Measurements from ENCODE around the gene MTAP.
A peak's percentile ranks its signal among the peaks of the same experiment; 100 is the strongest.

The MTAP gene

GRCh38 chr9:21806644-21807043, 4.2 kb downstream of the MTAP start:
- H3K4me3 ChIP-seq (ENCODE audit: low read depth, low read length): no peak overlapping the region
- no peak for TF ChIP-seq CTCF (IDR thresholded peaks at IDR 0.05; ENCODE audit: low read depth, low read length)
- DNase-seq: no peak
- H3K27ac ChIP-seq: no peak overlapping the region
- no peaks in the 10 kb centered on the region for H3K9me3 ChIP-seq (ENCODE audit: severe bottlenecking)
- peaks cover 14% of the 10 kb centered on the region for H3K27me3 ChIP-seq (ENCODE audit: insufficient read depth, low read depth, severe bottlenecking)
- H3K36me3 ChIP-seq: no peaks in the 10 kb centered on the region

GRCh38 chr9:21810388-21810787, 8.0 kb downstream of the MTAP start:
- TF ChIP-seq CTCF (IDR thresholded peaks at IDR 0.05; ENCODE audit: low read depth, low read length): no peak
- Histone ChIP-seq H3K9me3 (ENCODE audit: severe bottlenecking) (no peaks in the 10 kb centered on the region), H3K36me3 (no peaks in the 10 kb centered on the region), H3K27me3 (ENCODE audit: insufficient read depth, low read depth, severe bottlenecking) (peaks cover 5% of the 10 kb centered on the region), H3K4me3 (ENCODE audit: low read depth, low read length) (no peak overlapping the region), H3K27ac (no peak overlapping the region)
- no peak for DNase-seq

GRCh38 chr9:21810881-21811280, 8.4 kb downstream of the MTAP start:
- H3K27ac ChIP-seq: no peak overlapping the region
- H3K9me3 ChIP-seq (ENCODE audit: severe bottlenecking): no peaks in the 10 kb centered on the region
- H3K4me3 ChIP-seq (ENCODE audit: low read depth, low read length): no peak overlapping the region
- no peak for TF ChIP-seq CTCF (IDR thresholded peaks at IDR 0.05; ENCODE audit: low read depth, low read length)
- no peaks in the 10 kb centered on the region for H3K36me3 ChIP-seq
- peaks cover 5% of the 10 kb centered on the region for H3K27me3 ChIP-seq (ENCODE audit: insufficient read depth, low read depth, severe bottlenecking)
- DNase-seq: no peak

GRCh38 chr9:21811914-21812313, 9.5 kb downstream of the MTAP start:
- Histone ChIP-seq H3K9me3 (ENCODE audit: severe bottlenecking) (no peaks in the 10 kb centered on the region), H3K4me3 (ENCODE audit: low read depth, low read length) (no peak overlapping the region), H3K27me3 (ENCODE audit: insufficient read depth, low read depth, severe bottlenecking) (peaks cover 5% of the 10 kb centered on the region), H3K36me3 (no peaks in the 10 kb centered on the region), H3K27ac (no peak overlapping the region)
- no peak for TF ChIP-seq CTCF (IDR thresholded peaks at IDR 0.05; ENCODE audit: low read depth, low read length)
- DNase-seq: no peak

GRCh38 chr9:21812415-21812814, 10.0 kb downstream of the MTAP start:
- Histone ChIP-seq H3K27me3 (ENCODE audit: insufficient read depth, low read depth, severe bottlenecking) (peaks cover 5% of the 10 kb centered on the region), H3K36me3 (no peaks in the 10 kb centered on the region), H3K4me3 (ENCODE audit: low read depth, low read length) (no peak overlapping the region), H3K9me3 (ENCODE audit: severe bottlenecking) (no peaks in the 10 kb centered on the region), H3K27ac (no peak overlapping the region)
- DNase-seq: no peak
- no peak for TF ChIP-seq CTCF (IDR thresholded peaks at IDR 0.05; ENCODE audit: low read depth, low read length)

- Histone ChIP-seq H3K27me3 (ENCODE audit: insufficient read depth, low read depth, severe bottlenecking) (peaks cover under 1% of the 10 kb centered on the region), H3K9me3 (ENCODE audit: severe bottlenecking) (no peaks in the 10 kb centered on the region), H3K36me3 (no peaks in the 10 kb centered on the region), H3K4me3 (ENCODE audit: low read depth, low read length) (peak overlapping the region; percentile 33), H3K27ac (no peak overlapping the region)
- peak; percentile 67 for DNase-seq
- TF ChIP-seq CTCF (IDR thresholded peaks at IDR 0.05; ENCODE audit: low read depth, low read length): peak; percentile 91
Measured at GRCh38 chr9:21812946-21813568, 10.6 kb downstream of the MTAP start.
